GM12872 (cell line): ENCODE measurements around the gene CMC1.
A peak's percentile ranks its signal among the peaks of the same experiment; 100 is the strongest.

Experiments used
- TF ChIP-seq, protein P1 (sequence below): IDR thresholded peaks from 3 replicates; pipeline ENCODE4 v1.5.1; 2011; ENCODE audit warnings: low read depth, mild to moderate bottlenecking, low read length, moderate library complexity; ENCODE audit not compliant: insufficient read depth

CMC1 gene

DNA sequence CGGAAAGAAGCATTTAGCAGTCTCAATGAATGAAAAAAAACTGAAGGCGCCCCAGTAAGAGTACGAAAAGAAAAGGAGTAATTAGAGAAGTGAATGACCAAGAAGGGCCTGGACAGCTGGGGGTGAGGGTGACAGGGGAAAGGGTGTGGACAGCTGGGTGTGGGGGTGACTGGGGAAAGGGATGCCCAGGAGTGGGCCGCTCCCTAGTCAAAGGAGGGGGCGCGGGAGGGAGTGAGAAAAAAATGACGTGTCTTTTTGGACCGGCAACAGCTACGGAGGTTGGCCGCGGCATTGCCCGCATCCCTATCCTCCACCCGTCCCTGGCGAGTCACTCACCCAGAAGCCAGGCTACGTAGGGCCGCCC lies 106.8 kb downstream of the CMC1 start:
- TF ChIP-seq, protein P1, sequence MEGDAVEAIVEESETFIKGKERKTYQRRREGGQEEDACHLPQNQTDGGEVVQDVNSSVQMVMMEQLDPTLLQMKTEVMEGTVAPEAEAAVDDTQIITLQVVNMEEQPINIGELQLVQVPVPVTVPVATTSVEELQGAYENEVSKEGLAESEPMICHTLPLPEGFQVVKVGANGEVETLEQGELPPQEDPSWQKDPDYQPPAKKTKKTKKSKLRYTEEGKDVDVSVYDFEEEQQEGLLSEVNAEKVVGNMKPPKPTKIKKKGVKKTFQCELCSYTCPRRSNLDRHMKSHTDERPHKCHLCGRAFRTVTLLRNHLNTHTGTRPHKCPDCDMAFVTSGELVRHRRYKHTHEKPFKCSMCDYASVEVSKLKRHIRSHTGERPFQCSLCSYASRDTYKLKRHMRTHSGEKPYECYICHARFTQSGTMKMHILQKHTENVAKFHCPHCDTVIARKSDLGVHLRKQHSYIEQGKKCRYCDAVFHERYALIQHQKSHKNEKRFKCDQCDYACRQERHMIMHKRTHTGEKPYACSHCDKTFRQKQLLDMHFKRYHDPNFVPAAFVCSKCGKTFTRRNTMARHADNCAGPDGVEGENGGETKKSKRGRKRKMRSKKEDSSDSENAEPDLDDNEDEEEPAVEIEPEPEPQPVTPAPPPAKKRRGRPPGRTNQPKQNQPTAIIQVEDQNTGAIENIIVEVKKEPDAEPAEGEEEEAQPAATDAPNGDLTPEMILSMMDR: no peak

GRCh38 chr3:28348629-28349468 lies 107.4 kb downstream of the CMC1 start, which contains the start of the genes AZI2 and ZCWPW2:
TSS of gene AZI2 (minus strand) at chr3:28348824. CDS start at chr3:28340617, 8,207 bp downstream.
TSS of gene ZCWPW2 (plus strand) at chr3:28348721. CDS start at chr3:28413069, 64,348 bp downstream.
- TF ChIP-seq, protein P1: peak; percentile 40; the same call in 2 of the 3 replicates

- TF ChIP-seq, protein P1: no peak
Observed at GRCh38 chr3:28349469-28350000, 108.1 kb downstream of the CMC1 start.
